Islet precursor cell (in vitro differentiated cells): ENCODE results near the gene EP300.
"Not testable (repeated sequence)": the region's sequence is repeated elsewhere in the genome, so short reads cannot be mapped to it uniquely, and the experiment has no call there.

Experiments used
- DNase-seq: peaks from one replicate; pipeline ENCODE4 v3.0.0-alpha.2; 2018

Gene EP300

DNA sequence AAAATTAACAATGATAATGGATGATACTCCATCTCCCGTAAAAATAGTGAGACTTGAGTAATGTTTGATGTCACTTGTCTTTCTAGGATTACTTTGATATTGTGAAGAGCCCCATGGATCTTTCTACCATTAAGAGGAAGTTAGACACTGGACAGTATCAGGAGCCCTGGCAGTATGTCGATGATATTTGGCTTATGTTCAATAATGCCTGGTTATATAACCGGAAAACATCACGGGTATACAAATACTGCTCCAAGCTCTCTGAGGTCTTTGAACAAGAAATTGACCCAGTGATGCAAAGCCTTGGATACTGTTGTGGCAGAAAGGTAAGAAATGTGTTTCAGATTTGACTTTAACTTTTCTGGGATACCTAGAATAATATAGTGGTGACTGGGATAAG lies 64.7 kb downstream of the EP300 start:
- no peak for DNase-seq

- no peak for DNase-seq
These were observed 76.8 kb downstream of the EP300 start for GRCh38 chr22:41169157-41169556.

- DNase-seq = no peak
These were observed 79.6 kb downstream of the EP300 start for GRCh38 chr22:41171996-41172395.

- no peak for DNase-seq
These were observed 83.2 kb downstream of the EP300 start for GRCh38 chr22:41175546-41175945.

- DNase-seq = no peak
These were observed 84.7 kb downstream of the EP300 start for GRCh38 chr22:41177040-41177621.

DNA sequence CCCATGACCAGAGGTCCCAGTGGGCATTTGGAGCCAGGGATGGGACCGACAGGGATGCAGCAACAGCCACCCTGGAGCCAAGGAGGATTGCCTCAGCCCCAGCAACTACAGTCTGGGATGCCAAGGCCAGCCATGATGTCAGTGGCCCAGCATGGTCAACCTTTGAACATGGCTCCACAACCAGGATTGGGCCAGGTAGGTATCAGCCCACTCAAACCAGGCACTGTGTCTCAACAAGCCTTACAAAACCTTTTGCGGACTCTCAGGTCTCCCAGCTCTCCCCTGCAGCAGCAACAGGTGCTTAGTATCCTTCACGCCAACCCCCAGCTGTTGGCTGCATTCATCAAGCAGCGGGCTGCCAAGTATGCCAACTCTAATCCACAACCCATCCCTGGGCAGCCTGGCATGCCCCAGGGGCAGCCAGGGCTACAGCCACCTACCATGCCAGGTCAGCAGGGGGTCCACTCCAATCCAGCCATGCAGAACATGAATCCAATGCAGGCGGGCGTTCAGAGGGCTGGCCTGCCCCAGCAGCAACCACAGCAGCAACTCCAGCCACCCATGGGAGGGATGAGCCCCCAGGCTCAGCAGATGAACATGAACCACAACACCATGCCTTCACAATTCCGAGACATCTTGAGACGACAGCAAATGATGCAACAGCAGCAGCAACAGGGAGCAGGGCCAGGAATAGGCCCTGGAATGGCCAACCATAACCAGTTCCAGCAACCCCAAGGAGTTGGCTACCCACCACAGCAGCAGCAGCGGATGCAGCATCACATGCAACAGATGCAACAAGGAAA lies 85.4 kb downstream of the EP300 start:
- DNase-seq = no peak

GRCh38 chr22:41178425-41178975 lies 86.1 kb downstream of the EP300 start:
- no peak for DNase-seq

- DNase-seq = not testable (repeated sequence)
These were observed 88.0 kb downstream of the EP300 start for GRCh38 chr22:41180362-41180761.

- no peak for DNase-seq
These were observed 88.5 kb downstream of the EP300 start for GRCh38 chr22:41180926-41181325.

DNA sequence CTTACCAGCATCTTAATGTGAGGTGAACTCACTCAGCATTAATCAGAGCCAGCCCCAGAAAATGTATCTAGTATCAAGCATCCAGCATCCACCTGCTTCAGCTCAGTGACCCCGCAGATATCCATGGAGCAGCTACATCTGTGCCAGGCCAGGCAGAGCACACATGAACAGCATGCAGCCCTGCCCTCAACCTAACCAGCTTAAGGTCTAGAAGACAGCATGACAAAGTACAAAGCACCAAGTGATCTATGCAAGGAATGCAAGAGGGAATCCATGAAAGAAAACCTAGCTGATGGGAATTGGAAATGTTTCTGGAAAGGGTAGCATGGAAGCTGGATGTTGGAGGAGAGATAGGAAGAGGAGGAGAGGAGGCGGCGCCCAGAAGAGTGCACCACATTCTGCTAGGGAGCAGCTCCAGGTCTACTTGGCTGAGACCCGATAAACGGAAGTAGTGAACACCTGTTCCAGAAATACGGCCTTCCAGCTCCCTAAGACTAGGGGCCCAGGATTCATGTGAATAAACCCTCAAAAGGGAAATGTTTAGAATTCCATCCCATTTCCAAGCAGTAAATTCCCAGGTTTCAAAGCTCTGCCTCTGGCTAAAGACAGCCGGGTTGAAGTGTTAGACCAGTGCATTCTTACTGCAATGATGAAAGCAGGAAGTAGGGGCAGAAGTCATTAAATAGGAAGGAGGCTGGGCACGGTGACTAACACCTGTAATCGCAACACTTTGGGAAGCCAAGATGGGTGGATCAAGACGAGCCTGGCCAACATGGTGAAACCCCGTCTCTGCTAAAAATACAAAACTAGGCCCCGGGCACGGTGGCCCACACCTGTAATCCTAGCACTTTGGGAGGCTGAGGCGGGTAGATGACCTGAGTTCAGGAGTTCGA lies 89.2 kb downstream of the EP300 start:
- DNase-seq = peak; percentile 76

DNA sequence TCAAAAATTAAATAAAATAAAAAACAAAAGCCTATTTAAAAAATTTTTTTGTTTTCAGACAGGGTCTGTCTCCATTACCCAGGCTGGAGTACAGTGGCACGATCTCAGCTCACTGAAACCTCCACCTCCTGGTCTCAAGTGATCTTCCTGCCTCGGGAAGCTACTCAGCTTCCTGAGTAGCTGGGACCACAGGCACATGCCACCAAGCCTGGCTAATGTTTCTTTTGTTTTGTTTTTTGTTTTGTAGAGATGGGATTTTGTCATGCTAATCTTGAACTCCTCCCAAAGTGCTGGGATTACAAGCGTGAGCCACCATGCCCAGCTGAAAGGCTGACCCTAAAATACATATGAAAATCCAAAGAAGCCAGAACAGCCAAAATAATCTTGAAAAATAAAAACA lies 92.3 kb downstream of the EP300 start:
- DNase-seq = no peak

DNA sequence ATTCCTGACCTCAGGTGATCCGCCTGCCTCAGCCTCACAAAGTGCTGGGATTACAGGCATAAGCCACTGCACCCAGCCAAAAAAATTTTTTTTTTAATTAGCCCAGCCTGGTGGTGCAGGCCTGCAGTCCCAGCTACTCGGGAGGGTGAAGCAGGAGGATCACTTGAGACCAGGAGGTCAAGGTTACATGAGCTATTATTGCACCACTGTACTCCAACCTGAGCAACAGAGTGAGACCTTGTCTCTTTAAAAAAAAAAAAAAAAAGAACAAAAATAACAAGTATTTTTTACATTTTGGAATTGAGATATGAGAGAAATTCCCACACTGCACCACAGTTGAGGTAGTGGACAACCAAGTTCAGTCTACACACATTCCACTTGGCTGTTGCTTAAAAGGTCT lies 99.1 kb downstream of the EP300 start:
- no peak for DNase-seq

DNA sequence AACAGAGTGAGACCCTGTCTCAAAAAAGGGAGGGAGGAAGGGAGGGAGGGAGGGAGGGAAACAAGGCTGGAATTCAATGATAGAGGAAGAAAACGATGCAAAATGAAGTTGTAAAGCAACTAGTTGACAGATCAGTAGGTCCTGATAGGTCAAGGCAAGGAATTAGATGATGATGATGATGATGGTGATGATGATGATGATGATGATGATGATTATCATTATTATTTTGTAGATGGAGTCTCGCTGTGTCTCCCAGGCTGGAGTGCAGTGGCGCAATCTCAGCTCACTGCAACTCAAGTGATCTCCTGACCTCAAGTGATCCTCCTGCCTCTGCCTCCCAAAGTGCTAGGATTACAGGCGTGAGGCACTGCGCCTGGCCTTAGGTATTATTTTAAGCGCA lies 101.4 kb downstream of the EP300 start:
- DNase-seq = no peak

DNA sequence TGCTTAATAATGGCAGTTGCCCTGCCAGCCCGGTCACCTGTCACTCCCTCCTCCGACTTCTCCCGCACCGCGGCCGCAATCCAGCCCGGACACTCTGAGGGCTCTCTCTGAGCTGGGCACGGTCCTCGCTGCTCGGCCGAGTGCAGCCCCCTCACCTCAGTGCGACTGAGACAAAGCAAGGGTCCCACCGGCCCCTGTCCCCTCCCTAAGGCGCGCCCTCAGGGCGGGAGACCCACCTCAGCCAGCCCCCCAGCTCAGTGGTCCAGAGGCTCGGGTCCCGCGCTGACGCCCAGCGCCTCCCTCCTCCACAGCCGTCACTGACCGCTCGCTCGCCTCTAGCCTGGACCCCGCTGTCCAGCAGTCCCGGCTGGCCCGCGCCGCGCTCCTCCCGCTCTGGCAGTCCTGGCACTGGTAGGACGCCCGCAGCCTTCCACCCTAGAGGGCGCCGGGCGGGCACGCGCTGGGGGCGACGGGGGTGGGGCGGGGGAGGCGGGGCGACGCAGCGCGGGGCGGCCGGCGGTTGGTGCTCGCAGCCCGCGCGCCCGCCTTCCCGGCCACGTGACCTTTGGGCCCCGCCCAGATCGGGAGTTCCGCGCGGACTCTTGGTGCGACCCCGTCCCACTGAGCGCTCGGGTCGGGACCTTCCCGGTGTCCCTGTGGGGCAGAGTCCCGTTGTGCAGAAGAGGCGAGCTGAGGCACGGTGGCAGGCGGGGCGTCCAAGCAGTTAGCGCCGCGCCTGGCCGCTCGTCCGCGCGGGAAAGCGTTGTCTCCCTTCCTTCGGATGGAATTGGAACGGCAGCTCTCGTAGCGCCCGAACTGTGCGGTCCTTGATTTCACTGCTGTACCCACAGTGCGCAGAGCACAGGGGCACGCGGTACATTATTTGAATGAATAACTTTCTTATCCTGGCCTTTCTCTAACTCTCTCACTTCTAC lies 104.9 kb downstream of the EP300 start:
- peak; percentile 88 for DNase-seq

GRCh38 chr22:41198027-41198580 lies 105.7 kb downstream of the EP300 start:
- DNase-seq = no peak

DNA sequence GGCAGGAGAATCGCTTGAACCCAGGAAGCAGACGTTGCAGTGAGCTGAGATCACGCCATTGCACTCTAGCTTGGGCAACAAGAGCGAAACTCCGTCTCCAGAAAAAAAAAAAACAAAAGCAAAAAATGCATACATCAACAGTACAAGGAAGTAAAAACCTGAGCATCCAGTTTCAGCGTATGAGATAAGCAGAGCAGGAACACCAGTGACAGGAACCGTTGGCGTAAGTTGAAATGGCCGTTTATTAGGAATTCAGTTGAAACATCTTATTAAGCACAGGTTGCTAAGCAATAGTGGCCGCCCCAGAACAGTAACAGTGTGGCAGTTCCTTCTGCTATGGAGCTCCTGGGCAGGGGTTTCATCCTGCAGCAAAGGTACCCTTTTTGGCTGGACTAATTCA lies 108.7 kb downstream of the EP300 start:
- no peak for DNase-seq

DNA sequence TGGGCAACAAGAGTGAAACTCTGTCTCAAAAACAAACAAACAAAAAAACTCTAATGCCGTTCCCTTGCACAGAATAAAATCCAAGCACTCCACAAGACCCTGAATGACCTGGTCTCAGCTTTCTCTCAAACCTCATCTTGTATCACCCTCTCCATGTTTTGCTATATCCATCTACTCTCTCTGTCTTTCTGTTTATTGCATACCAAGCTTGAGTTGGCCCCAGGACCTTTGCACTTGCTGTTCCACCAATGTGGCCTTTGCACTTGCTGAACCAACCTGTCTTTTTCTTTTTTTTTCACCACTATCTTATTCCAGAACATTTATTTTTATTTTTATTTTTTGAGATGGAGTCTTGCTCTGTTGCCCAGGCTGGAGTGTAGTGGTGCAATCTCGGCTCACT lies 110.7 kb downstream of the EP300 start:
- DNase-seq = no peak

DNA sequence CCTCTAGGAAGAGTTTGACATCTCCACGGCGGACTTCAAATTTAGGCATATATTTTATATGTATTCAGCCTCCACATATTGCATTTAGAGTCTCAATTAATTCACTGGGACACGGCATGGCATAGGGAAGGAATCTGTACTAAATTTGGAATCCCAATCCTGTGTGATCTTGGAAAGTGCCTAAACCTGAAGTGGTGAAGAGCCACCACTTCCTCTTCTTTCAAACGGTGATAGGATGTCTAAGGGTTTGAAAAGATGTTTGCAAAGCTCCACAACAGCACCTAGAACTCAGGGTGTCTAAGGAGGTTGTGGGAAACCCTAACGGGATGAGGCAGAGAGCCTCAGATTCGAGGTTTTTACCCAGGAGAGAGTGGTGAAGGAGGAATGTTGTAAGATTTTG lies 111.7 kb downstream of the EP300 start:
- no peak for DNase-seq

GRCh38 chr22:41204992-41205900 lies 112.9 kb downstream of the EP300 start, which contains the start of gene L3MBTL2:
Gene L3MBTL2, plus strand, starts transcription at chr22:41205312. Its CDS starts 51 bp downstream, at chr22:41205363.
- peak; percentile 99 for DNase-seq

- DNase-seq = no peak
These were observed 114.3 kb downstream of the EP300 start for GRCh38 chr22:41206719-41207118.

GRCh38 chr22:41215409-41215808 lies 123.0 kb downstream of the EP300 start:
- no peak for DNase-seq
